Bronchial epithelial cell (primary cell): Measurements from ENCODE around the gene FAM163A. TPM values are rescaled to one million over a fixed set of nuclear protein-coding genes. Genes with fewer than 3 reads are reported as not detected.
A peak's percentile ranks its signal among the peaks of the same experiment; 100 is the strongest.

Source experiments
- DNase-seq: peaks from one replicate; pipeline ENCODE4 v3.0.0-alpha.2; 2010; ENCODE audit warnings: low read depth
- FAIRE-seq: peaks from 2 replicates; lab custom pipeline; 2011; peaks lifted over from hg19 to GRCh38; lab: Jason Lieb, UNC
- H3K27me3 ChIP-seq: 2 replicates; pipeline ENCODE4 v1.5.1; 2011; ENCODE audit warnings: low read length; ENCODE audit not compliant: control insufficient read depth, insufficient read depth
- H3K36me3 ChIP-seq: 2 replicates; pipeline ENCODE4 v1.5.1; 2011; ENCODE audit warnings: low read length; ENCODE audit not compliant: control insufficient read depth, insufficient read depth
- H3K4me3 ChIP-seq: 2 replicates; pipeline ENCODE4 v1.5.1; 2011; ENCODE audit warnings: mild to moderate bottlenecking, low read depth, low read length, control low read depth
- total RNA-seq: library from RNA; depleted of rRNA; stranded (reverse); fragments of >200 nt; gene quantifications from 2 replicates; pipeline ENCODE4 v1.2.1, GENCODE V29; 2014
- TF ChIP-seq, protein P1 (sequence below): IDR thresholded peaks from 2 replicates; pipeline ENCODE4 v1.5.1; 2011; ENCODE audit warnings: mild to moderate bottlenecking, moderate library complexity, low read length, control low read depth, inconsistent platforms; ENCODE audit not compliant: insufficient read depth, severe bottlenecking

Gene FAM163A
- total RNA-seq, 1 donor from 2014 or later, result not detected

DNA sequence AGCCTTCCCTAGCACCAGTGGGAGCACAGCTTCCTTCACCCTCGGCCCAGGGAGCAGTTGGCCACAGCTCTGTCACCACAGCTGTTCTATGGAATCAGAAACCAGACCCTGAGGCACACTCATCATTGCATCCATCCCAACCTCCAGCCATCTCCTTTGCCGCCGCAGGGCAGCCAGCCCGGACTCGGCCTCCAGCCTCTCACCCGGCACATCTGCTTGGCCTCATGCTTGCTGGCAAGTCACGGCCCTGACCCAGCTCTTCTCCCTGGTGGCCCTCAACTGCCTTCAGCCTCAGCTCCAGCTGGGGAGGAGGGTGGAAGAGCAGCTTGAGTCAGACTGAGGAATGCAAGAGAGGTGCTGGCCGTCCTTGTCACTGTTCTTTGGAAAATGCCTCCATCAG, 74.7 kb downstream of the FAM163A start:
- TF ChIP-seq, protein P1, sequence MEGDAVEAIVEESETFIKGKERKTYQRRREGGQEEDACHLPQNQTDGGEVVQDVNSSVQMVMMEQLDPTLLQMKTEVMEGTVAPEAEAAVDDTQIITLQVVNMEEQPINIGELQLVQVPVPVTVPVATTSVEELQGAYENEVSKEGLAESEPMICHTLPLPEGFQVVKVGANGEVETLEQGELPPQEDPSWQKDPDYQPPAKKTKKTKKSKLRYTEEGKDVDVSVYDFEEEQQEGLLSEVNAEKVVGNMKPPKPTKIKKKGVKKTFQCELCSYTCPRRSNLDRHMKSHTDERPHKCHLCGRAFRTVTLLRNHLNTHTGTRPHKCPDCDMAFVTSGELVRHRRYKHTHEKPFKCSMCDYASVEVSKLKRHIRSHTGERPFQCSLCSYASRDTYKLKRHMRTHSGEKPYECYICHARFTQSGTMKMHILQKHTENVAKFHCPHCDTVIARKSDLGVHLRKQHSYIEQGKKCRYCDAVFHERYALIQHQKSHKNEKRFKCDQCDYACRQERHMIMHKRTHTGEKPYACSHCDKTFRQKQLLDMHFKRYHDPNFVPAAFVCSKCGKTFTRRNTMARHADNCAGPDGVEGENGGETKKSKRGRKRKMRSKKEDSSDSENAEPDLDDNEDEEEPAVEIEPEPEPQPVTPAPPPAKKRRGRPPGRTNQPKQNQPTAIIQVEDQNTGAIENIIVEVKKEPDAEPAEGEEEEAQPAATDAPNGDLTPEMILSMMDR, result no peak
- H3K27me3 ChIP-seq, result peaks cover 5% of the 10 kb centered on the region
- FAIRE-seq, result no peak
- H3K4me3 ChIP-seq, result no peak overlapping the region
- H3K36me3 ChIP-seq, result no peaks in the 10 kb centered on the region
- no peak for DNase-seq

DNA sequence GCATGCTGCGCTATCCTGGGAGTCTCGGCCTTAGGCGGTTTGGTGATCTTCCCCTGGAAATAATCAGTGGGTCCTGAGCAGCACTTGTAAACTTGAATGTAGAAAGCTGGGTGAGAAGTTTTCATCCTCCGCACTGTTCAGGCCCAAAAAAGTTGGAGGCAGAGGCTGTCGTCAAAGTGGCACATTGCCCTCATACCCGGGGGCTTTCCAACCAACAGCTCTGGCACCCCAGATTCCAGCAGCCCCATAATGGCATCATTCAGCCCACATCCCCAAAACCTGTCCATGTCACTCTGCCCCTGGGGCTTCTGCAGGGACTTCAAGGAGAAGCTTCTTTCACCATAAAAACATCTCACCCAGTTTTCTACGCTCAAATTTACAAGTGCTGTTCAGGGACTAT, 75.2 kb downstream of the FAM163A start:
- TF ChIP-seq, protein P1, result no peak
- FAIRE-seq, result no peak
- H3K36me3 ChIP-seq, result no peaks in the 10 kb centered on the region
- DNase-seq, result no peak
- no peak overlapping the region for H3K4me3 ChIP-seq
- peaks cover 5% of the 10 kb centered on the region for H3K27me3 ChIP-seq

DNA sequence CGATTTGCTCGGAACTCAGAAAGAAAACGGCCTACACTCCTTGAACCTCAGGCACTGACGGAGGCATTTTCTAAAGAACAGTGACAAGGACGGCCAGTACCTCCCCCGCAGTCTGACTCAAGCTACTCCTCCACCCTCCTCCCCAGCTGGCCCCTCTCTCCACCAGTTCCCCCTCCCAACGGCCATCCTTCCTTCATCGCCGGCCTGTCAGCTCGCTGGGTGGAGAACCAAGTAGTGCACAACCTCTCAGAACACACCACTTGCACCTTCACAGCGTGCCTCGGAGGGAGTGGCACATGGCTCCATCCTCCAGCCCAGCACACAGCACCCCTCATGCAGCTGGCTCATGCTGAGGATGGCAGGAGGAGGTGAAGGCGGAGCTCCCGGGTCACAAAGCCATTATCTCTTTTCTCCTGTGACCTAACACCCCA, 75.7 kb downstream of the FAM163A start:
- DNase-seq (no peak), FAIRE-seq (no peak)
- H3K27me3 ChIP-seq, result peaks cover 3% of the 10 kb centered on the region
- no peaks in the 10 kb centered on the region for H3K36me3 ChIP-seq
- TF ChIP-seq, protein P1, result no peak
- no peak overlapping the region for H3K4me3 ChIP-seq

GRCh38 chr1:179820226-179820970, 77.3 kb downstream of the FAM163A start:
- no peak overlapping the region for H3K4me3 ChIP-seq
- DNase-seq, result no peak
- peak; percentile 88 for FAIRE-seq
- H3K36me3 ChIP-seq, result no peaks in the 10 kb centered on the region
- TF ChIP-seq, protein P1, result no peak
- peaks cover 3% of the 10 kb centered on the region for H3K27me3 ChIP-seq

GRCh38 chr1:179821524-179821923, 78.4 kb downstream of the FAM163A start:
- H3K36me3 ChIP-seq, result no peaks in the 10 kb centered on the region
- FAIRE-seq (no peak), DNase-seq (no peak)

More at GRCh38 chr1:179821524-179821923, 78.4 kb downstream of the FAM163A start:
- Histone ChIP-seq H3K27me3 (peaks cover 3% of the 10 kb centered on the region), H3K4me3 (no peak overlapping the region)
- TF ChIP-seq, protein P1, result no peak
